GM23248 (cell line): ENCODE results near the gene CELSR2.

Experiments used
- EZH2 ChIP-seq: fragments of 200-600 bp; sonication (generic); IDR thresholded peaks from 2 replicates; pipeline ENCODE4 v1.6.1; 2018; ENCODE audit warnings: antibody characterized with exemption, mild to moderate bottlenecking; ENCODE audit not compliant: insufficient read depth, poor library complexity, severe bottlenecking
- EZH2phosphoT487 ChIP-seq: fragments of 200-600 bp; sonication (generic); IDR thresholded peaks from 2 replicates; pipeline ENCODE4 v1.6.1; 2018; ENCODE audit warnings: antibody characterized with exemption, moderate library complexity, mild to moderate bottlenecking, low read depth; ENCODE audit not compliant: insufficient read depth

GRCh38 chr1:109306832-109307273, 57.5 kb downstream of the CELSR2 start, which contains the start of gene MYBPHL:
- no peak for TF ChIP-seq EZH2
- no peak for TF ChIP-seq EZH2phosphoT487
